Smooth muscle cell (in vitro differentiated cells): ENCODE measurements around the gene SPTBN5. TPM values are rescaled to one million over a fixed set of nuclear protein-coding genes. Genes with fewer than 3 reads are reported as not detected.
A peak's percentile ranks its signal among the peaks of the same experiment; 100 is the strongest.

Source experiments
- DNase-seq: peaks from one replicate; lab custom pipeline; 2025; ENCODE audit not compliant: unreplicated experiment; lab: John Stamatoyannopoulos, UW
- H2AFZ ChIP-seq: fragments of 200-600 bp; sonication (generic); 2 replicates; pipeline ENCODE4 v1.6.0; 2016; ENCODE audit warnings: antibody characterized with exemption, low read depth, mild to moderate bottlenecking
- H3F3A ChIP-seq: fragments of 200-600 bp; sonication (generic); 2 replicates; pipeline ENCODE4 v1.6.0; 2017; ENCODE audit warnings: antibody characterized with exemption, low read depth
- H3K27ac ChIP-seq: fragments of 200-600 bp; sonication (generic); 2 replicates; pipeline ENCODE4 v1.5.1; 2016; ENCODE audit warnings: low read depth, mild to moderate bottlenecking
- H3K27me3 ChIP-seq: fragments of 200-600 bp; sonication (generic); 2 replicates; pipeline ENCODE4 v1.6.1; 2016; ENCODE audit warnings: low read depth, mild to moderate bottlenecking
- H3K36me3 ChIP-seq: fragments of 200-600 bp; sonication (generic); 2 replicates; pipeline ENCODE4 v1.5.1; 2016; ENCODE audit warnings: low read depth
- H3K4me1 ChIP-seq: fragments of 200-600 bp; sonication (generic); 2 replicates; pipeline ENCODE4 v1.5.1; 2016; ENCODE audit warnings: low read depth
- H3K4me2 ChIP-seq: fragments of 200-600 bp; sonication (generic); 2 replicates; pipeline ENCODE4 v1.6.0; 2016; ENCODE audit warnings: mild to moderate bottlenecking
- H3K4me3 ChIP-seq: fragments of 200-600 bp; sonication (generic); 2 replicates; pipeline ENCODE4 v1.5.1; 2016; ENCODE audit warnings: mild to moderate bottlenecking
- H3K79me2 ChIP-seq: fragments of 200-600 bp; sonication (generic); 2 replicates; pipeline ENCODE4 v1.6.0; 2016; ENCODE audit warnings: low read depth, mild to moderate bottlenecking
- H3K9ac ChIP-seq: fragments of 200-600 bp; sonication (generic); 2 replicates; pipeline ENCODE4 v1.6.0; 2016; ENCODE audit warnings: low read depth
- H3K9me3 ChIP-seq: fragments of 200-600 bp; sonication (generic); replicated peaks from 2 replicates; pipeline ENCODE4 v1.5.1; 2016; ENCODE audit warnings: low read depth
- H4K20me1 ChIP-seq: fragments of 200-600 bp; sonication (generic); 2 replicates; pipeline ENCODE4 v1.6.0; 2016; ENCODE audit warnings: low read depth
- CTCF ChIP-seq: fragments of 200-600 bp; sonication (generic); IDR thresholded peaks from 2 replicates; pipeline ENCODE4 v1.5.1; 2017; ENCODE audit warnings: borderline replicate concordance, mild to moderate bottlenecking, antibody characterized with exemption; ENCODE audit not compliant: insufficient read depth, poor library complexity, severe bottlenecking
- WGBS: methylation state at CpG from one replicate; pipeline ENCODE4 v1.1.7; 2016; ENCODE audit warnings: low lambda C conversion rate; 5-methylcytosine and 5-hydroxymethylcytosine counted together
- polyA plus RNA-seq: library from polyadenylated mRNA; unstranded; fragments of >200 nt; fragmentation: Nextera tagmentation; extraction: Ambion mirVana; gene quantifications from 2 replicates; pipeline ENCODE4 v1.2.1, GENCODE V29; 2016
- total RNA-seq: library from RNA; depleted of rRNA; stranded (reverse); fragments of >200 nt; gene quantifications from 2 replicates; pipeline ENCODE4 v1.2.3, GENCODE V29; 2014

Gene SPTBN5
- total and polyA plus RNA-seq, 2 experiments from 2014 or later, result 0.04 to 0.08 TPM

- WGBS, result 89% methylated on average over 8 of the region's 8 CpGs
- Histone ChIP-seq H3K4me3 (no peak overlapping the region), H3K36me3 (no peaks in the 10 kb centered on the region), H3K9me3 (no peaks in the 10 kb centered on the region), H3K4me1 (no peaks in the 10 kb centered on the region), H3K27me3 (no peaks in the 10 kb centered on the region), H3K27ac (no peak overlapping the region), H2AFZ (no peak overlapping the region), H3K9ac (no peak overlapping the region), H4K20me1 (no peaks in the 10 kb centered on the region), H3F3A (no peaks in the 10 kb centered on the region), H3K79me2 (no peaks in the 10 kb centered on the region), H3K4me2 (no peak overlapping the region)
- no peak for DNase-seq
- no peak for TF ChIP-seq CTCF
Measured at GRCh38 chr15:41873711-41874110, 20.1 kb downstream of the SPTBN5 start.

GRCh38 chr15:41872166-41872747 lies 21.6 kb downstream of the SPTBN5 start:
- Histone ChIP-seq H4K20me1 (no peaks in the 10 kb centered on the region), H3K9me3 (no peaks in the 10 kb centered on the region), H3F3A (no peaks in the 10 kb centered on the region), H3K4me1 (no peaks in the 10 kb centered on the region), H3K36me3 (no peaks in the 10 kb centered on the region), H3K9ac (no peak overlapping the region), H2AFZ (no peak overlapping the region), H3K27me3 (no peaks in the 10 kb centered on the region), H3K4me2 (no peak overlapping the region), H3K79me2 (no peaks in the 10 kb centered on the region), H3K4me3 (no peak overlapping the region), H3K27ac (no peak overlapping the region)
- TF ChIP-seq CTCF, result no peak
- 91% methylated on average over 9 of the region's 9 CpGs for WGBS
- no peak for DNase-seq

GRCh38 chr15:41871175-41871905 lies 22.5 kb downstream of the SPTBN5 start:
- Histone ChIP-seq H3K4me2 (no peak overlapping the region), H3K27ac (peak overlapping the region; percentile 42), H3K4me1 (peaks cover 3% of the 10 kb centered on the region), H4K20me1 (no peaks in the 10 kb centered on the region), H3K36me3 (no peaks in the 10 kb centered on the region), H3K9ac (no peak overlapping the region), H3F3A (no peaks in the 10 kb centered on the region), H3K4me3 (no peak overlapping the region), H3K9me3 (no peaks in the 10 kb centered on the region), H3K79me2 (no peaks in the 10 kb centered on the region), H2AFZ (no peak overlapping the region), H3K27me3 (no peaks in the 10 kb centered on the region)
- 94% methylated on average over 19 of the region's 19 CpGs for WGBS
- no peak for TF ChIP-seq CTCF
- no peak for DNase-seq
